HG02852 (cell line): ENCODE data around the gene PSMD2.
"Not testable (repeated sequence)": the region's sequence is repeated elsewhere in the genome, so short reads cannot be mapped to it uniquely, and the experiment has no call there.

Experiments
- ATAC-seq: cut with Tn5 transposase; IDR thresholded peaks from one replicate; pipeline ENCODE4 v1.9.1; 2021; ENCODE audit warnings: mild to moderate bottlenecking, moderate library complexity; ENCODE audit not compliant: unreplicated experiment

The PSMD2 gene

GRCh38 chr3:184337981-184338380 lies 38.9 kb downstream of the PSMD2 start:
- ATAC-seq, result no peak

GRCh38 chr3:184338511-184338945 lies 39.5 kb downstream of the PSMD2 start:
- no peak for ATAC-seq

GRCh38 chr3:184339001-184339400 lies 40.0 kb downstream of the PSMD2 start:
- ATAC-seq, result no peak

GRCh38 chr3:184339451-184340135 lies 40.6 kb downstream of the PSMD2 start:
- ATAC-seq, result not testable (repeated sequence)

GRCh38 chr3:184341925-184342324 lies 42.9 kb downstream of the PSMD2 start:
- ATAC-seq, result no peak

DNA sequence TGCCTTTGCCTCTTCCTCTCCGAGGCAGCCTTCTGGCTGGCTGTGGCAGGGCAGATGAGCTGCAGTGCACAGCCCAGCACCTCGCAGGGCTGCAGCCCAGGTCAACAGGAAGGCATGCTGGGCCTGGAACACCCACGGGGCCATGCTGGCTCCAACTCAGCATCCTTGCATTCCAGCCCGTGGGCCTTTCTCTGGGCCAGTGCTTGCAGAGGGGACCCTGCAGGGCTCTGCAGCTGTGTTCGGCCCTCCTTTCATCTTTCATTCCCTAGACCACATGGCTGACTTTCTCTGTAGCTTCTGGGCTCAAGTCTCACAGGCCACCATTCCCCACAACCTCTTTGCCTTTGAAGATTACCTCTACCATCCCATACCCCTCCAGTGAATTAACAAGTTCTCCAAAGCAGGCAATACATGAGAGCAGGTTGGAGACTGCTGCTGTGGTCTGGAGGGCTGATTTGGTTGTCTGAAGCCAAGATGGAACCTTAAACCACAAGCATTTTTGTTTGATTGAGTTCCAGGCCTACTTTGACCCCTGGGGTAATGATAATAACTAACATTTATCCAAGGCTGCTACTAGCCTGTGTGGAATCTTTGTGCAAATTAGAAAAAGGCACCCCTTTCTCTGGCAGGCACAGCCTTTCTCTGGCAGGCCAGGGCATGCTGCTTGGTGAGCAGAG lies 44.3 kb downstream of the PSMD2 start:
- no peak for ATAC-seq

DNA sequence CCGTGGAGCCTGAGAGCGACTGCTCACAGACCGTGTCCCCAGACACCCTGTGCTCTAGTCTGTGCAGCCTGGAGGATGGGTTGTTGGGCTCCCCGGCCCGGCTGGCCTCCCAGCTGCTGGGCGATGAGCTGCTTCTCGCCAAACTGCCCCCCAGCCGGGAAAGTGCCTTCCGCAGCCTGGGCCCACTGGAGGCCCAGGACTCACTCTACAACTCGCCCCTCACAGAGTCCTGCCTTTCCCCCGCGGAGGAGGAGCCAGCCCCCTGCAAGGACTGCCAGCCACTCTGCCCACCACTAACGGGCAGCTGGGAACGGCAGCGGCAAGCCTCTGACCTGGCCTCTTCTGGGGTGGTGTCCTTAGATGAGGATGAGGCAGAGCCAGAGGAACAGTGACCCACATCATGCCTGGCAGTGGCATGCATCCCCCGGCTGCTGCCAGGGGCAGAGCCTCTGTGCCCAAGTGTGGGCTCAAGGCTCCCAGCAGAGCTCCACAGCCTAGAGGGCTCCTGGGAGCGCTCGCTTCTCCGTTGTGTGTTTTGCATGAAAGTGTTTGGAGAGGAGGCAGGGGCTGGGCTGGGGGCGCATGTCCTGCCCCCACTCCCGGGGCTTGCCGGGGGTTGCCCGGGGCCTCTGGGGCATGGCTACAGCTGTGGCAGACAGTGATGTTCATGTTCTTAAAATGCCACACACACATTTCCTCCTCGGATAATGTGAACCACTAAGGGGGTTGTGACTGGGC lies 45.7 kb downstream of the PSMD2 start:
- ATAC-seq, result no peak

- no peak for ATAC-seq
Observed at GRCh38 chr3:184345317-184346144, 46.5 kb downstream of the PSMD2 start.

GRCh38 chr3:184346480-184347190 lies 47.6 kb downstream of the PSMD2 start:
- no peak for ATAC-seq

DNA sequence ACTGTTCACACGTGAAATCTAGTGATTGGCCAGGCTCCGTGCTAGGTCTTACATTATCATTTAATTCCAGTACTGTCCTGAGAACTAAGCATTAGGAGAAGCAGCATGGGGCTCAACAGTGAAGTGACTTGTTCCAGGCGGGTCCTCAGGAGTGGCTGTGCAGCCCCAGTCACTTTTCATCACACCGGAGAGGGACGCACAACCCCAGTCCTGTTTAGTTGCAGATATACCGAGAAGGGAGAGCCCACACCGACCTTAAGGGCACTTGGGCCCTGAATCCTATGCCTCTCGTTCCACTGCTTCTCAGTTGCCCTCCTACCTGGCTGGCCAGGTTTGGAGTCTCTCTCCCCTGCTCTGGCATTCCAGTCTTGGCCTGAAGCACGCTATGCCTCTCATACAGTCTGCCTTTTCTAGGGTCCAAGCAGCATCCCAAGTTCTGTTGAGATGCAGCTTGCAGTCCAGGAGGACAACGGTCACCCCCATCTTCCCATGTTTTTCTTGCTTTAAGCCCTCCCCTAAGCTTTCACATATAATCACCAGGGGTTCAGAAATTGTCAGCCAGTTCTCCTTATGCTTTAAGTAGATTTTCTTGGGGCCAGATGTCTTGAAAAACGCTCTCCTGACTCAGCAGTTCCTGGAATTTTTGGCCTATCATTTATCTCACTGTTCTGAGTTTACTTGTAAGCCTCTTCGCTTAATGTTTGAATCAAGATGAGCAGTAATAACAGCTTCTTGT lies 48.4 kb downstream of the PSMD2 start:
- no peak for ATAC-seq

DNA sequence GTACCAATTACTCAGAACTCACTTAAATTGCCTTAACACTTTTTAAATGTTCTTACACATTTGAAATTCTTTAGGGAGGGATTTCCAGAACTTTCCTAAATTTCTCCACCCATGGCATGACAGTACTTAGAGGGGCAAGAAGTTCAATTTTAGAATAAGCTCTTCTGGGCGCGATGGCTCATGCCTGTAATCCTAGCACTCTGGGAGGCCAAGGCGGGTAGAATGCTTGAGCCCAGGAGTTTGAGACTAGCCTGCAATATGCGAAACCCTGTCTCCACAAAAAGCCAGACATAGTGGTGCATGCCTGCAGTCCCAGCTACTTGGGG lies 49.0 kb downstream of the PSMD2 start:
- ATAC-seq, result no peak

DNA sequence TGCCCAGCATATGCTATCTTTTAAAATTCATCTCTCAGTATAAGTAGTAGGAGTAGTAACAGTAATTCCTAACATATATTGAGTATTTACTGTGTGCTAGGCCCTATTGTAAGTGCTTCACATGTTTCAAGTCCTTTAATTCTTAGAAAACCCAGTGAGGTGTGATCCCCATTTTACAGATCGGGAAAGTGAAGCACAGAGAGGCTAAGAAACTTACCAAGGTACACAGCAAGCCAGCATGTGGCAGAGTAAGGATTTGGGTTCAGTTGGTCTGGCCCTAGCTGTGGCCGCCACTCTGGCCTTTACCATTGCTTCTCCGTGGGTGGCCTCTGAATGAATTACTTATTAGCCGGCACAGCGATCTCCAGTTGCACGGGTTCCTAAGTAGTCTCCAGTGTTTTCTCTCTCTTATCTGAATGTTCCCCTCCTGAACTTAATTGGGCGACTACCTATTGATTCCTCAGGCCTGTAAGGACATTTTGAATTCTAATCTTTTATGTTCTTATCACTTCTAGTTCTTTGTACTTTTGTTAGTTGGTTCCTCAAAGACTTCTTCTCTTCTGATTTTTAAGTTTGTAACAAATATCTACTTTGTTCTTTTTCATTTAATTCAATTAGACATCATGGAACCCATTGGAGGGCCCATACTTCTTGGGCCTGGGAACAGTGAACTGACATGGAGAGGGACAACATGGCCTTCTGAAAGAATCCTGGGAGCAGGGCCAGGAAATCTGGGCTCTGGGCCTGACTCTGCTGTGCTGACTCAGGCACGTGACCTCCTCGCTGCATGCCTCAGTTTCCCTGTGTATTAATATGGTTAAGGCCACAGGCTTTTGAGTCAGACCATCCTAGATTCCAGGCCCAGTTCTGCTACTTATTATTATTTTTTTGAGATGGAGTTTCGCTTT lies 50.8 kb downstream of the PSMD2 start:
- no peak for ATAC-seq

DNA sequence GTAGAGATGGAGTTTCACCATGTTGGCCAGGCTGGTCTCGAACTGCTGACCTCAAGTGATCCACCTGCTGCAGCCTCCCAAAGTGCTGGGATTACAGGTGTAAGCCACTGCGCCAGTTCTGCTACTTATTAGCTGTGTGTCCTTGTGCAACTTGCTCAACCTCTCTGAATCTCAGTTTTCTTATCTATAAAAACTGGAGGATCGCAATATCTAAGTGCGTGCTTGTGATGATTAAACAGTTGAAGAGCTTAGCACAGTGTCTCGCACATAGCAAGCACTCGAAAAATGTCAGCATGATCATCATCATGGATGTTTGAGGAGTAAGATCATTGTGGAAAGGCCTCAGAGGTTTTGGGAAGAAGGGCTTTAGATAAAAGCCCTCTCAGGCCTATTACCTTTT lies 51.6 kb downstream of the PSMD2 start:
- ATAC-seq, result no peak

DNA sequence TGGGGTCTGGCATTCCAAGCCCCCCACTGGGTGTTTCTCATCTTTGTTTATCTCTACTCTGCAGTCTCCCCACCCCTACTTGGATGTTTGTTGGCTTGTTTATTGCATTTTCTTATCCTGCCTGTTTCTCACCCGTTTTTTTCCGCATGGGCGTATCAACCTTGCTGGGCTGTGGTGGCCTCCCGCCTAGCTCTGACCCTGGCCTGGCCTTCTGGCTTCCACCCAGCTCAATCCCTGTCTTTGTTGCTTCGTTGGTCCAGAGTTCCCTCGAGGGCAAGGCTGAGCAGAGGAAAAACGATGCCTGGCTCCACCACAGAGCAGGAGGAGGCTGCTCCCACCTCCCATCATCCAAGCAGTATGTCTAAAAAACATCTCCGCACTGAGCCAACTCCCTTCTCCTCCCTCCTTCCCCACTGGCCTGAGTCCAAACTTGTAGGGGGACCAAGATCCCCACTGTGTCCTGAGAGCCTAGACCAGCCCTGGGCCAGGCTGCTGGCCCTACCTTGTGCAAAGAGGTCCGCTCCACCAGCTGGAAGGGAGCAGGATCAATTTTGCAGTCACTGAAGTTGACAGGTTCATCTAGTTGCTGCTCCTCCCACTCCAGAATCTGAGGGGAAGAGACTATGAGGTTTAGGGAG lies 52.6 kb downstream of the PSMD2 start:
- no peak for ATAC-seq

- ATAC-seq, result no peak
Observed at GRCh38 chr3:184352149-184352785, 53.2 kb downstream of the PSMD2 start.

GRCh38 chr3:184352897-184353545 lies 54.0 kb downstream of the PSMD2 start:
- no peak for ATAC-seq

GRCh38 chr3:184353546-184353941 lies 54.5 kb downstream of the PSMD2 start:
- no peak for ATAC-seq
